ENCODE measurements around the gene SENP5. TPM values are rescaled to one million over a fixed set of nuclear protein-coding genes. Genes with fewer than 3 reads are reported as not detected.
"Not testable (repeated sequence)": the region's sequence is repeated elsewhere in the genome, so short reads cannot be mapped to it uniquely, and the experiment has no call there.

Gene SENP5, protein sequence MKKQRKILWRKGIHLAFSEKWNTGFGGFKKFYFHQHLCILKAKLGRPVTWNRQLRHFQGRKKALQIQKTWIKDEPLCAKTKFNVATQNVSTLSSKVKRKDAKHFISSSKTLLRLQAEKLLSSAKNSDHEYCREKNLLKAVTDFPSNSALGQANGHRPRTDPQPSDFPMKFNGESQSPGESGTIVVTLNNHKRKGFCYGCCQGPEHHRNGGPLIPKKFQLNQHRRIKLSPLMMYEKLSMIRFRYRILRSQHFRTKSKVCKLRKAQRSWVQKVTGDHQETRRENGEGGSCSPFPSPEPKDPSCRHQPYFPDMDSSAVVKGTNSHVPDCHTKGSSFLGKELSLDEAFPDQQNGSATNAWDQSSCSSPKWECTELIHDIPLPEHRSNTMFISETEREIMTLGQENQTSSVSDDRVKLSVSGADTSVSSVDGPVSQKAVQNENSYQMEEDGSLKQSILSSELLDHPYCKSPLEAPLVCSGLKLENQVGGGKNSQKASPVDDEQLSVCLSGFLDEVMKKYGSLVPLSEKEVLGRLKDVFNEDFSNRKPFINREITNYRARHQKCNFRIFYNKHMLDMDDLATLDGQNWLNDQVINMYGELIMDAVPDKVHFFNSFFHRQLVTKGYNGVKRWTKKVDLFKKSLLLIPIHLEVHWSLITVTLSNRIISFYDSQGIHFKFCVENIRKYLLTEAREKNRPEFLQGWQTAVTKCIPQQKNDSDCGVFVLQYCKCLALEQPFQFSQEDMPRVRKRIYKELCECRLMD
- total RNA-seq = 29.7 TPM
- long read RNA-seq, full-length matches to known transcripts = 8 of 26 reads
- long read RNA-seq, partial matches to known transcripts = 10 of 26 reads
- long read RNA-seq, other reads (novel, unspliced or antisense) = 8 of 26 reads

DNA sequence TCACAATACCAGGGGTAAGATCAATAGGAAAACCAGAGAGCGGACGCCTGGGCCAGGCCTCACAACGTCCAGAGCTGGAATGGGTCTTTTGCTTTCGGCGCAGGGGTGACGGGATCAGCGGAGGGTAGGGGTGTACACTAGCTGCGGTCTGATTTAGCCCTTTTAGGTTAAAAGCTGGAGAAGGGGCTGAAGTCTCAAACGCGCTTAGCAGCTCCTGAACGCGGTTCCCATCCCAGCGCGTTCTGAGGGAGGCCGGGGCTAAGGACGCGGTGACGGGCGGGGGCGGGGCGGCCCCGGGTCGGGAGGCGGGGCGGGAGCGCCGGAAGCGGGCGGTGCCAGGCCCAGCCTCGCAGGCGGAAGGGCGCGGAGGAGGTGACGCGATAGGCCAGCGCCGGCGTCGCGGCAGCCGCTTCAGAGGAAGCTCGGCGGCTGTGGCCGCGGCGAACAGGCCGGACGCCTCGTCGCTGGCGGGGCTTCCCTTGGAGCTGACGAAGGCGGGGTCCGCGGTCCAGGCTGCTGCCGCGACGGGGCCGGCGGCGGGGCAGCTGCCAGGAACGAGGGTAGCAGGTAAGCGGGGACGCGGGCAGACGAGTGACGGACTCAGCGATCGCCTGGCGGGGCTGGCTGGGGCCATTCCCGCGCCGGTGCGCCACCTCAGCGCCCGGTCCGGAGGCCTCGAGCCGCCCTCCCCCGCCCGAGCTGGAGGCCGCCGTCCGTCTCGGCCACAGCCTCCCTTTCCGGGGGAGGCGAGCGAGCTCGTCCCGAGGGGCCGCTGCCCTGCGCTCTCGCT lies at the start of gene SENP5:
TSS of gene SENP5 (plus strand) at position 414 of the 790 bp plus-strand sequence. CDS start 17,262 bp downstream, outside the sequence.
- Histone ChIP-seq H3K4me1 (peaks cover 32% of the 10 kb centered on the region), H3K4me3 (peak within 1 kb of the TSS; percentile 97)
- intact Hi-C loops (cut with DNase I) = no loop called here

DNA sequence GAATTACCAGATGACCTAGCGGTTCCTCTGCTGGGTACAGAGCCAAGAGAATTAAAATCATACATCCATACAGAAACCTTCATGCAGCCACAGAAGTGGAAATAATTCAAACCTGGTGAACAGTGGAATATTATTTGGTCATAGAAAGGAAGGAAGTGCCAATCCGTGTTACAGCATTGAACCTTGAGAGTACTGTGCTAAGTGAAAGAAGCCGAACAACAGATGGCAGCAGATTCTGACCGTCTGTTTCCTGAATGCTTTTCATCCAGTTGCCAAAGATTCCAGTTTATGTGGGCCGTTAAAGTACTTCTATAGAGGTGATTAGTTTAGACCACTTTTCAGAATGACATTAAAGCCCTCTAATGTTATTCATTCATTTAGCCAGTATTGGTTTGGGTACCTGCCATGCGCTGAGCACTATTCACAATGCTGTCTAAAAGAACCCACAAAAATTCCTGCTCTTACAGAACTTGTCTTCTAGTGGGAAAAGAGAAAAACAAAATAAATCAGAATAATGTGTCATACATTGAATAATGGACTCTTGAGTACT lies 45.8 kb upstream of the SENP5 start:
- intact Hi-C loops (cut with DNase I) = no loop called here
- TF ChIP-seq, protein P1, sequence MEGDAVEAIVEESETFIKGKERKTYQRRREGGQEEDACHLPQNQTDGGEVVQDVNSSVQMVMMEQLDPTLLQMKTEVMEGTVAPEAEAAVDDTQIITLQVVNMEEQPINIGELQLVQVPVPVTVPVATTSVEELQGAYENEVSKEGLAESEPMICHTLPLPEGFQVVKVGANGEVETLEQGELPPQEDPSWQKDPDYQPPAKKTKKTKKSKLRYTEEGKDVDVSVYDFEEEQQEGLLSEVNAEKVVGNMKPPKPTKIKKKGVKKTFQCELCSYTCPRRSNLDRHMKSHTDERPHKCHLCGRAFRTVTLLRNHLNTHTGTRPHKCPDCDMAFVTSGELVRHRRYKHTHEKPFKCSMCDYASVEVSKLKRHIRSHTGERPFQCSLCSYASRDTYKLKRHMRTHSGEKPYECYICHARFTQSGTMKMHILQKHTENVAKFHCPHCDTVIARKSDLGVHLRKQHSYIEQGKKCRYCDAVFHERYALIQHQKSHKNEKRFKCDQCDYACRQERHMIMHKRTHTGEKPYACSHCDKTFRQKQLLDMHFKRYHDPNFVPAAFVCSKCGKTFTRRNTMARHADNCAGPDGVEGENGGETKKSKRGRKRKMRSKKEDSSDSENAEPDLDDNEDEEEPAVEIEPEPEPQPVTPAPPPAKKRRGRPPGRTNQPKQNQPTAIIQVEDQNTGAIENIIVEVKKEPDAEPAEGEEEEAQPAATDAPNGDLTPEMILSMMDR (IDR thresholded peaks at IDR 0.05) = no peak
- Histone ChIP-seq H3K27ac (no peak overlapping the region), H3K27me3 (ENCODE audit: low read depth) (no peaks in the 10 kb centered on the region), H3K36me3 (peaks cover 97% of the 10 kb centered on the region), H3K9me3 (no peaks in the 10 kb centered on the region), H3K4me1 (no peaks in the 10 kb centered on the region), H3K4me3 (no peak overlapping the region)
- no peak for DNase-seq
- no peak for ATAC-seq

More for the DNA sequence above, at the start of gene SENP5:
- Histone ChIP-seq H3K27me3 (ENCODE audit: low read depth) (no peaks in the 10 kb centered on the region), H3K36me3 (peaks cover 6% of the 10 kb centered on the region), H3K27ac (peak within 1 kb of the TSS; percentile 99), H3K9me3 (no peaks in the 10 kb centered on the region)
- TF ChIP-seq, protein P1 (IDR thresholded peaks at IDR 0.05) = no peak
- ATAC-seq (peak; percentile 100), DNase-seq (peak; percentile 95)

DNA sequence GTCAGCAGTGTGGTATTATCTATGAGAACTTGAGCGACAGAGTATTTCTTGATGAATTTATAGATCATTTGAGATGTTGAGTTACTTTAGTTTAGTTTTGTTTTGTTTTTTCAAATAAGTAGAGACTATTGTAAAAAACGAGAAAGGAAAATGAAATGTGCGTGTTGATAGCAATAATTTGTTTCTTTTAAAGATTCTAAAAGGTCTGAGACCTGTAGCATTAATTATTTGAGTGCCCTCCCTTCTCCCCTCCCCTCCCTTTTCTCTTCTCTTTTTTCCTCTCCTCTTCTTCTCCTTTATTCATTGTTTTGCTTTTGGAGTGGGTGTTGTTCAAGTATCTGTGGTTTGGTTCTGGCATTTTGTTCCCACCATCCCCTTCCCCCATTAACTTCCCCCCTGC lies 38.1 kb upstream of the SENP5 start:
- H3K27me3 ChIP-seq (ENCODE audit: low read depth); H3K9me3 ChIP-seq; intact Hi-C loops (cut with DNase I); ATAC-seq; H3K4me3 ChIP-seq; DNase-seq; H3K4me1 ChIP-seq; H3K27ac ChIP-seq: not testable (repeated sequence)
- peaks cover 66% of the 10 kb centered on the region for H3K36me3 ChIP-seq

DNA sequence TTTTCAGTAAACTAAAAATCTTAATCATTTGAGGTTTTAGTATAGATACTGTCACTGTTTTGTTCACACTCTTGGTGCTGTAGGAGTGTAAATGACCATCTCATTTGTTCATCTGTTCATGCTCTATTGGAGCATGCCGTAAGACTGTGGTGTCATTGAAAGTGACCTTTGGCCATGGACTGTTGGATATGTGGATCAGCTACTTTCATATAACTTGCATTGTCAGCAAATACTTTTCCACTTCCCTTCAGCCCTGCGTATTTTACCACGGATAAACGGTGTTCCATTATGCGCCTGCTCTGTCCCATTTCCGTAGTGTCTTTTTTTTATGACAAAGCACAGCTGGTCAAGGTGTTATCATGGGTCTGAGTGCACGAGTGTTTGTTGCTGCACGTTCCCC lies 32.6 kb upstream of the SENP5 start:
- Histone ChIP-seq H3K27ac (no peak overlapping the region), H3K4me3 (no peak overlapping the region), H3K4me1 (no peaks in the 10 kb centered on the region), H3K9me3 (no peaks in the 10 kb centered on the region), H3K27me3 (ENCODE audit: low read depth) (no peaks in the 10 kb centered on the region), H3K36me3 (peaks cover 21% of the 10 kb centered on the region)
- intact Hi-C loops (cut with DNase I) = no loop called here
- TF ChIP-seq, protein P1 (IDR thresholded peaks at IDR 0.05) = no peak
- DNase-seq (no peak), ATAC-seq (no peak)

DNA sequence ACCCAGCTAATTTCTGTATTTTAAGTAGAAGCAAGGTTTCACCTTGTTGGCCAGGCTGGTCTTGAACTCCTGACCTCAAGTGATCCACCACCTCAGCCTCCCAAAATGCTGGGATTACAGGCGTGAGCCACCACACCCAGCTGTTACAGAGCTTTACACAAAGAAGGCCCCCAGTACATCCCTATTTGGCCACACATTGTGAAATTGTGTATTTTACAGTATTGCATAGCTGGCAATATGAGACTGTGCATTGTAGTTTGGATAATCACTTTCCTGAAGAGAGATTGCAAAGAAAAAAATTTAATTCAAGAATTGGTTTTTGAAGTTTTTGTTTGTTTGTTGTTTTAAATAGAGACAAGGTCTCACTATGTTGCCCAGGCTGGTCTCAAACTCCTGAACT lies 31.1 kb upstream of the SENP5 start:
- intact Hi-C loops (cut with DNase I); H3K4me3 ChIP-seq; H3K27ac ChIP-seq; H3K9me3 ChIP-seq; DNase-seq; H3K4me1 ChIP-seq; H3K36me3 ChIP-seq; ATAC-seq; H3K27me3 ChIP-seq (ENCODE audit: low read depth): not testable (repeated sequence)

Measured in lower lobe of right lung (tissue), 2 donors.